Measurements from ENCODE around the gene ZNF672. TPM values are rescaled to one million over a fixed set of nuclear protein-coding genes. Genes with fewer than 3 reads are reported as not detected.

ZNF672 gene
- total and polyA plus RNA-seq, 2 experiments from 2014 or later, result 10.3 to 39.7 TPM

- TF ChIP-seq ZNF331 (CRISPR knock-in tag; IDR thresholded peaks at IDR 0.05; ENCODE audit: low read depth) (no peak), ZNF114 (CRISPR knock-in tag; IDR thresholded peaks at IDR 0.05) (no peak), EZH2 (IDR thresholded peaks at IDR 0.05; ENCODE audit: low read depth, unreplicated experiment) (no peak)
Observed at GRCh38 chr1:248892590-248892989, 54.6 kb downstream of the ZNF672 start (continued).

DNA sequence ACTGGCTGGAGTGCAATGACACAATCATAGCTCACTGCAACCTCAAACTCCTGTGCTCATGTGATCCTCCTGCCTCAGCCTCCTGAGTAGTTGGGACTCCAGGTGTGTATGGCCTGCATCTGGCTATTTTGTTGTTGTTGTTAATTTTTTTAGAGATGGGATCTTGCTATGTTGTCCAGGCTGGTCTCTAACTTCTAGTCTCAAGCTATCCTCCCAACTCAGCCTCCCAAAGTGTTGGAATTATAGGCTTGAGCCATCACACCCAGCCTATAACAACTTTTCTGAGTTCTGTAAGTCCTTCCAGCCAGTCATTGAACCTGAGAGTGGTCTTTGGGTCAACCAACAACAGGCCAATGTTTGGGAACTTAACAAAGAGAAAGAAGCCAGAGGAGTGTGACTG is 56.8 kb downstream of the ZNF672 start:
- no peak for DNase-seq (ENCODE audit: low spot score)
- no peak overlapping the region for H2AFZ ChIP-seq
- H3K27ac ChIP-seq (ENCODE audit: low read depth), result no peak overlapping the region
- Mint-ChIP-seq H3K4me1 (peaks cover 21% of the 10 kb centered on the region), H3K9me3 (no peaks in the 10 kb centered on the region), H3K27me3 (ENCODE audit: insufficient read depth, low read depth, poor library complexity) (peaks cover 9% of the 10 kb centered on the region), H3K27ac (no peak overlapping the region), H3K4me3 (no peak overlapping the region), H3K36me3 (ENCODE audit: low read depth) (no peaks in the 10 kb centered on the region)
- H3K27me3 ChIP-seq (ENCODE audit: insufficient read depth), result no peaks in the 10 kb centered on the region
- peaks cover 18% of the 10 kb centered on the region for H3K4me1 ChIP-seq (ENCODE audit: insufficient read depth)
- no peak for TF ChIP-seq ZNF331 (CRISPR knock-in tag; IDR thresholded peaks at IDR 0.05; ENCODE audit: low read depth)
- TF ChIP-seq CREB1 (CRISPR knock-in tag; IDR thresholded peaks at IDR 0.05; ENCODE audit: low read depth), result no peak
- TF ChIP-seq ZNF114 (CRISPR knock-in tag; IDR thresholded peaks at IDR 0.05), result no peak
- no peak for TF ChIP-seq CTCF (conservative IDR thresholded peaks at IDR 0.05; ENCODE audit: low read depth in 2 of 2)
- no peak for TF ChIP-seq JUNB (IDR thresholded peaks at IDR 0.05; ENCODE audit: unreplicated experiment)
- no peak for TF ChIP-seq NANOG (IDR thresholded peaks at IDR 0.05; ENCODE audit: borderline replicate concordance)
- no peak for TF ChIP-seq POLR2AphosphoS5 (IDR thresholded peaks at IDR 0.05; ENCODE audit: low read depth)
- TF ChIP-seq STAT1 (IDR thresholded peaks at IDR 0.05; ENCODE audit: unreplicated experiment), result no peak
- no peak for TF ChIP-seq EZH2phosphoT487 (IDR thresholded peaks at IDR 0.05; ENCODE audit: unreplicated experiment)
- TF ChIP-seq ETS1 (IDR thresholded peaks at IDR 0.05), result no peak
- no peak for TF ChIP-seq EZH2 (IDR thresholded peaks at IDR 0.05; ENCODE audit: low read depth, unreplicated experiment)
- no peak for TF ChIP-seq REST (IDR thresholded peaks at IDR 0.05; ENCODE audit: unreplicated experiment)
- TF ChIP-seq, protein P1, sequence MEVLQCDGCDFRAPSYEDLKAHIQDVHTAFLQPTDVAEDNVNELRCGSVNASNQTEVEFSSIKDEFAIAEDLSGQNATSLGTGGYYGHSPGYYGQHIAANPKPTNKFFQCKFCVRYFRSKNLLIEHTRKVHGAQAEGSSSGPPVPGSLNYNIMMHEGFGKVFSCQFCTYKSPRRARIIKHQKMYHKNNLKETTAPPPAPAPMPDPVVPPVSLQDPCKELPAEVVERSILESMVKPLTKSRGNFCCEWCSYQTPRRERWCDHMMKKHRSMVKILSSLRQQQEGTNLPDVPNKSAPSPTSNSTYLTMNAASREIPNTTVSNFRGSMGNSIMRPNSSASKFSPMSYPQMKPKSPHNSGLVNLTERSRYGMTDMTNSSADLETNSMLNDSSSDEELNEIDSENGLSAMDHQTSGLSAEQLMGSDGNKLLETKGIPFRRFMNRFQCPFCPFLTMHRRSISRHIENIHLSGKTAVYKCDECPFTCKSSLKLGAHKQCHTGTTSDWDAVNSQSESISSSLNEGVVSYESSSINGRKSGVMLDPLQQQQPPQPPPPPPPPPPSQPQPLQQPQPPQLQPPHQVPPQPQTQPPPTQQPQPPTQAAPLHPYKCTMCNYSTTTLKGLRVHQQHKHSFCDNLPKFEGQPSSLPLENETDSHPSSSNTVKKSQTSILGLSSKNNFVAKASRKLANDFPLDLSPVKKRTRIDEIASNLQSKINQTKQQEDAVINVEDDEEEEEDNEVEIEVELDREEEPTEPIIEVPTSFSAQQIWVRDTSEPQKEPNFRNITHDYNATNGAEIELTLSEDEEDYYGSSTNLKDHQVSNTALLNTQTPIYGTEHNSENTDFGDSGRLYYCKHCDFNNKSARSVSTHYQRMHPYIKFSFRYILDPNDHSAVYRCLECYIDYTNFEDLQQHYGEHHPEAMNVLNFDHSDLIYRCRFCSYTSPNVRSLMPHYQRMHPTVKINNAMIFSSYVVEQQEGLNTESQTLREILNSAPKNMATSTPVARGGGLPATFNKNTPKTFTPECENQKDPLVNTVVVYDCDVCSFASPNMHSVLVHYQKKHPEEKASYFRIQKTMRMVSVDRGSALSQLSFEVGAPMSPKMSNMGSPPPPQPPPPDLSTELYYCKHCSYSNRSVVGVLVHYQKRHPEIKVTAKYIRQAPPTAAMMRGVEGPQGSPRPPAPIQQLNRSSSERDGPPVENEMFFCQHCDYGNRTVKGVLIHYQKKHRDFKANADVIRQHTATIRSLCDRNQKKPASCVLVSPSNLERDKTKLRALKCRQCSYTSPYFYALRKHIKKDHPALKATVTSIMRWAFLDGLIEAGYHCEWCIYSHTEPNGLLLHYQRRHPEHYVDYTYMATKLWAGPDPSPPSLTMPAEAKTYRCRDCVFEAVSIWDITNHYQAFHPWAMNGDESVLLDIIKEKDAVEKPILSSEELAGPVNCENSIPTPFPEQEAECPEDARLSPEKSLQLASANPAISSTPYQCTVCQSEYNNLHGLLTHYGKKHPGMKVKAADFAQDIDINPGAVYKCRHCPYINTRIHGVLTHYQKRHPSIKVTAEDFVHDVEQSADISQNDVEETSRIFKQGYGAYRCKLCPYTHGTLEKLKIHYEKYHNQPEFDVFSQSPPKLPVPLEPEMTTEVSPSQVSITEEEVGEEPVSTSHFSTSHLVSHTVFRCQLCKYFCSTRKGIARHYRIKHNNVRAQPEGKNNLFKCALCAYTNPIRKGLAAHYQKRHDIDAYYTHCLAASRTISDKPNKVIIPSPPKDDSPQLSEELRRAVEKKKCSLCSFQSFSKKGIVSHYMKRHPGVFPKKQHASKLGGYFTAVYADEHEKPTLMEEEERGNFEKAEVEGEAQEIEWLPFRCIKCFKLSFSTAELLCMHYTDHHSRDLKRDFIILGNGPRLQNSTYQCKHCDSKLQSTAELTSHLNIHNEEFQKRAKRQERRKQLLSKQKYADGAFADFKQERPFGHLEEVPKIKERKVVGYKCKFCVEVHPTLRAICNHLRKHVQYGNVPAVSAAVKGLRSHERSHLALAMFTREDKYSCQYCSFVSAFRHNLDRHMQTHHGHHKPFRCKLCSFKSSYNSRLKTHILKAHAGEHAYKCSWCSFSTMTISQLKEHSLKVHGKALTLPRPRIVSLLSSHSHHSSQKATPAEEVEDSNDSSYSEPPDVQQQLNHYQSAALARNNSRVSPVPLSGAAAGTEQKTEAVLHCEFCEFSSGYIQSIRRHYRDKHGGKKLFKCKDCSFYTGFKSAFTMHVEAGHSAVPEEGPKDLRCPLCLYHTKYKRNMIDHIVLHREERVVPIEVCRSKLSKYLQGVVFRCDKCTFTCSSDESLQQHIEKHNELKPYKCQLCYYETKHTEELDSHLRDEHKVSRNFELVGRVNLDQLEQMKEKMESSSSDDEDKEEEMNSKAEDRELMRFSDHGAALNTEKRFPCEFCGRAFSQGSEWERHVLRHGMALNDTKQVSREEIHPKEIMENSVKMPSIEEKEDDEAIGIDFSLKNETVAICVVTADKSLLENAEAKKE (CRISPR knock-in tag; IDR thresholded peaks at IDR 0.05), result no peak
- H3K79me2 ChIP-seq (replicated peaks; ENCODE audit: insufficient read depth), result no peaks in the 10 kb centered on the region
- H3K9me2 ChIP-seq (ENCODE audit: insufficient read depth), result no peaks in the 10 kb centered on the region
- no peak overlapping the region for H3K4me3 ChIP-seq
- H3F3A ChIP-seq (replicated peaks; ENCODE audit: low read depth), result no peaks in the 10 kb centered on the region
- ATAC-seq, result no peak
- no peaks in the 10 kb centered on the region for H3K36me3 ChIP-seq (ENCODE audit: insufficient read depth)
- no peak overlapping the region for H3K4me2 ChIP-seq
- no peaks in the 10 kb centered on the region for H4K20me1 ChIP-seq (replicated peaks; ENCODE audit: insufficient read depth)
